ENCODE results near the gene RBPMS2.

DNA sequence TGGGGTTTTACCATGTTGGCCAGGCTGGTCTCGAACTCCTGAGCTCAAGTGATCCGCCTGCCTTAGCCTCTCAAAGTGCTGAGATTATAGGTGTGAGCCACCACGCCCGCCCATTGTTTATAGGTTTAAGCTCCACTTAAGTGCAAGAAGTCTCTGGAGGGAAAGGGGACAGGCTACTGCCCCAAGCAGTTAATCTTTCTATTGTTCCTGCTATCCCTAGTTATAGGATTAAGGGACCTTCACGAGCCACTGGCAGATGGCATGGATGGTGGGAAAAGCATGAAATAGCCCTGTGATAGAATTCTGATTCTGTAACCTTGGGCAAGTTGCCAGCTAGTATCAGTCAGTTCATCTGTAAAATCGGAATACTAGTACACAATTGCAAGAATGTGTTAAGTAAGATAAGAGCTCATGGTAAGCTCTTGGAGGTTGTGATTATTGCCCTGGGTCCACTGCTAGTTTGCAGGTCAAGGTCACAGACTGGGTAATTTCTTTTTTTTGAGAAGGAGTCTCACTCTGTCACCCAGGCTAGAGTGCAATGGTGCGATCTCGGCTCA lies 5.3 kb upstream of the RBPMS2 start:
- no peak for TF ChIP-seq YY1 (IDR thresholded peaks at IDR 0.05; ENCODE audit: low read depth, low read length)
- TF ChIP-seq, protein P1, sequence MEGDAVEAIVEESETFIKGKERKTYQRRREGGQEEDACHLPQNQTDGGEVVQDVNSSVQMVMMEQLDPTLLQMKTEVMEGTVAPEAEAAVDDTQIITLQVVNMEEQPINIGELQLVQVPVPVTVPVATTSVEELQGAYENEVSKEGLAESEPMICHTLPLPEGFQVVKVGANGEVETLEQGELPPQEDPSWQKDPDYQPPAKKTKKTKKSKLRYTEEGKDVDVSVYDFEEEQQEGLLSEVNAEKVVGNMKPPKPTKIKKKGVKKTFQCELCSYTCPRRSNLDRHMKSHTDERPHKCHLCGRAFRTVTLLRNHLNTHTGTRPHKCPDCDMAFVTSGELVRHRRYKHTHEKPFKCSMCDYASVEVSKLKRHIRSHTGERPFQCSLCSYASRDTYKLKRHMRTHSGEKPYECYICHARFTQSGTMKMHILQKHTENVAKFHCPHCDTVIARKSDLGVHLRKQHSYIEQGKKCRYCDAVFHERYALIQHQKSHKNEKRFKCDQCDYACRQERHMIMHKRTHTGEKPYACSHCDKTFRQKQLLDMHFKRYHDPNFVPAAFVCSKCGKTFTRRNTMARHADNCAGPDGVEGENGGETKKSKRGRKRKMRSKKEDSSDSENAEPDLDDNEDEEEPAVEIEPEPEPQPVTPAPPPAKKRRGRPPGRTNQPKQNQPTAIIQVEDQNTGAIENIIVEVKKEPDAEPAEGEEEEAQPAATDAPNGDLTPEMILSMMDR (IDR thresholded peaks at IDR 0.05; ENCODE audit: control extremely low read depth in 1 of 3, insufficient read depth in 1 of 3, low read depth in 1 of 3, low read length in 3 of 3): no peak
- TF ChIP-seq EZH2 (IDR thresholded peaks at IDR 0.05; ENCODE audit: low read depth, low read length, severe bottlenecking): no peak
- no peak for TF ChIP-seq POLR2AphosphoS5 (IDR thresholded peaks at IDR 0.05; ENCODE audit: low read depth, low read length)
- TF ChIP-seq TEAD4 (IDR thresholded peaks at IDR 0.05; ENCODE audit: low read depth, low read length): no peak
- no peak for TF ChIP-seq EP300 (IDR thresholded peaks at IDR 0.05; ENCODE audit: borderline replicate concordance in 1 of 2, low read depth in 2 of 2, low read length in 2 of 2)
- TF ChIP-seq JUN (IDR thresholded peaks at IDR 0.05; ENCODE audit: low read depth, low read length): no peak
- TF ChIP-seq SP1 (IDR thresholded peaks at IDR 0.05; ENCODE audit: low read depth, low read length): no peak
- TF ChIP-seq RFX5 (IDR thresholded peaks at IDR 0.05; ENCODE audit: borderline replicate concordance, low read depth, low read length): no peak

All from H1 (cell line).